Pulmonary artery endothelial cell (primary cell): ENCODE data around the gene CATSPER3. TPM values are rescaled to one million over a fixed set of nuclear protein-coding genes. Genes with fewer than 3 reads are reported as not detected.

Experiments used
- DNase-seq: peaks from one replicate; pipeline ENCODE4 v3.0.0-alpha.2; 2011; ENCODE audit warnings: low read depth, low spot score
- total RNA-seq: library from RNA; depleted of rRNA; stranded (reverse); fragments of >200 nt; gene quantifications from 2 replicates; pipeline ENCODE4 v1.2.3, GENCODE V29; 2014

Gene CATSPER3
- total RNA-seq, 1 donor from 2014 or later, result not detected

GRCh38 chr5:135040333-135041144 lies 72.8 kb downstream of the CATSPER3 start:
- DNase-seq, result no peak

GRCh38 chr5:135041145-135041587 lies 73.5 kb downstream of the CATSPER3 start:
- DNase-seq, result no peak

- no peak for DNase-seq
Measured at GRCh38 chr5:135041726-135042125, 74.0 kb downstream of the CATSPER3 start.

DNA sequence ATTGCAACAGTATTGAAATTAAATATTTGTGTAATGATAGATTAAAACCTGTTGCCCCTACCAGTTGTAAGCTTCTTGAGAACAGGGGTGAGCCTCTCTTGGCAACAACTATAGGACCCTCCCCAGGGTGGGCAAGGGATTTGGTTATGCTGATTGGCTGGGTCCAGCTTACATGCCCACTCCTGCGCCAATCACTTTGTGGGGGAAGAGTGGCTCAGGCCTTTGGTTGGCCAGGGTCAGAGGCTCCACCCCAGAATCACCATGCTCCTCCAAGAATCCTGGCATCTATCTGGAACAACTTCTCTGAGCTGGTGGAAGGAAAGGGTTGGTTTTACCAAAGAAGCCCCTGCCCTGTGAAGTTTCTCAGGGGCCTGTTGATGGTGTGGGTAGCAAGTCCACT lies 74.9 kb downstream of the CATSPER3 start:
- no peak for DNase-seq

- no peak for DNase-seq
Measured at GRCh38 chr5:135045488-135045887, 77.8 kb downstream of the CATSPER3 start.

DNA sequence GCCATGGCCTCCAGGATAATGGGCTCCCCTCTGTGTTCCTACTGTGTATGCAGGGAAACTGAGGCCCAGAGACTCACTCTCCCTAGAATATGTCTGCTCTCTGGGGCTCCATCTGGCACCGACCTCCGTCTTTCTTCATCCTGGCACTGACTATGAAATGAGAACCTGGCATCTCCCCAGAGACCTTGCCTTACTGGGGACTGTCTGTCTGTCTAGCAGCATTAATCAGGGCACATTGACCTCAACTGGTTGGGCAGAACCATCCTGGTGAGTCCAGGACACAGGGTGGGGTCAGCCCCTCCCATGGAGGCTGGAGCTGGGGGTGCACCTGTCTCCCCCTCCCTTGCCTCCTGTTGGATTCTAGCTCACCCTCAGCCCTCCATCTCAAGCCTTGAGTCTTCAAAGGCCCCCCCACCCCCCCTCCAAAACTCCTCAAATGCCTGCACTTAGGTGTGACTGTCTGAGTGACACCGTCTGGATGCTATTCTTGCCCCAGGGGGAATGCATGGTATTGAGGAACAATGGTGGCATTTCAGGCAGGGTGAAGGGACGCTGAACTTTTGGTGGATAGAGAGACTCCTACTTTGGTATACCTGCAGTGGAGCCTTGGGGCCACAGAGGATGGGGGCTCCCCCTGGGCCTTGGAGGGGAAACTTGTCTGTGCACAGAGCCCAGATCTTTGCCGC lies 79.1 kb downstream of the CATSPER3 start:
- no peak for DNase-seq

GRCh38 chr5:135047347-135047695 lies 79.6 kb downstream of the CATSPER3 start:
- no peak for DNase-seq

DNA sequence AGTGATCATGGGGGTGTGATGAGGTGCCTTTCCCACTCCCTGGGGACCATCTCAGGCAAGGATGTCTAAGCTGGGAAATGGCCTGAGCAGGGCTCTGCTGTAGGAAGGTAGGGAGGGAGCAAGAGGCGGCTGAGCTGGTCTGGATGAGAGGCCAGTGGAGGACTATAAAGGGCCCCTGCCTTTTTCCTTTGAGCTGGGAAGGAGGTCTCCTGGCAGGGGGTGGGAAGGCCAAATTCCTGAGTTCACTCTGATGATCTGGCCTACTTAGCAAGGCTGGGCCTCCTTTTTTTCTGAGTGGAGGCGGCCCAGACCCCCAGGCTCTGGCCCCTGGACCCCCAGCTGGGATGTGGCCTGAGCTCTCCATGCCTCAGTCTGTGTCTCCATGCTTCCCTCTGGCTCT lies 80.6 kb downstream of the CATSPER3 start:
- DNase-seq, result no peak

DNA sequence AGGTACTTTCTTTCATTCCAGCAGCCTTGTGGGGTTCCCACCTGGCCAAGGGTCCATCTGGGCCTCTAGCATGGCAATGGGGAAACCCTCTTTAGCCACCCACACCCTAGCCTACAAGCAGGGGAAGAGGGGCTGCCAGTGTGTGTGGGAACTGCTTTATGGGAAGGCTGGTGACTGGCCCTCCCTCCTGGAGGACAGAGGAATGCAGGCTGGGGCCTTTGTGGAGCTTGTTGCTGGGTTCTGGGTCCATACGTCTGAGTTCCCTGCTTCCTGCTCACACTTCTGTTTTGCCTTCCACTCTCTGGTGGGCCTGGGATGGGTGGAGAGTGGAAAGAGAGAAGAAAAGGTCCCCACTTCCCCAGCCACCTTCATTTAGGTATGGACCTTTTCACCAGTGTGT lies 81.2 kb downstream of the CATSPER3 start:
- DNase-seq, result no peak

DNA sequence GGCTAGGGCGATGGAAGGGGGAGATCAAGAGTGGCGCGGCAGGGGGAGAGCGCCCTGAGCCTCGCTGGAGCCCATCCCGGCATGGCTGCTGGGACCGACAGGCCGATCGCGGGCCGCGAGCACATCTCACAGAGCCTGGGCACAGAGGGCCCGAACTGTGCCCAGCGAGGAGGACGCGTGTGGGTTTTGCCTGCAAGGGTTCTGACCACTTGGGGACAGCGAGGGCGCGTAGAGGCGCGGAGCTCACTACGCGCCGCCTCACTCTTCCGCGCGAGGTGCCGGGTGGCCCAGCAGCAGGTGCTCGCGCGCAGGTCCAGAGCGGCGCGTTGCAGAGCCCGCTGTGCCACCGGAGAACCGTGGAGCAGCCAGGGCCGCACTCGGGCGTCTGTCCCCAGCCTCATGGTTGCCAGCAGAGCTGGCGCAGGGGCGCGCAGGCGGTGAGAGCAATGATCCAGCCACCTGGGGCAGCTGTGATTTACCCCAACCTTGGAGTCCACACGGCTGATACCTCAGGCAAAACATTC lies 82.6 kb downstream of the CATSPER3 start:
- DNase-seq, result no peak

- DNase-seq, result no peak
Measured at GRCh38 chr5:135051399-135051798, 83.7 kb downstream of the CATSPER3 start.

GRCh38 chr5:135051872-135052271 lies 84.2 kb downstream of the CATSPER3 start:
- DNase-seq, result no peak

DNA sequence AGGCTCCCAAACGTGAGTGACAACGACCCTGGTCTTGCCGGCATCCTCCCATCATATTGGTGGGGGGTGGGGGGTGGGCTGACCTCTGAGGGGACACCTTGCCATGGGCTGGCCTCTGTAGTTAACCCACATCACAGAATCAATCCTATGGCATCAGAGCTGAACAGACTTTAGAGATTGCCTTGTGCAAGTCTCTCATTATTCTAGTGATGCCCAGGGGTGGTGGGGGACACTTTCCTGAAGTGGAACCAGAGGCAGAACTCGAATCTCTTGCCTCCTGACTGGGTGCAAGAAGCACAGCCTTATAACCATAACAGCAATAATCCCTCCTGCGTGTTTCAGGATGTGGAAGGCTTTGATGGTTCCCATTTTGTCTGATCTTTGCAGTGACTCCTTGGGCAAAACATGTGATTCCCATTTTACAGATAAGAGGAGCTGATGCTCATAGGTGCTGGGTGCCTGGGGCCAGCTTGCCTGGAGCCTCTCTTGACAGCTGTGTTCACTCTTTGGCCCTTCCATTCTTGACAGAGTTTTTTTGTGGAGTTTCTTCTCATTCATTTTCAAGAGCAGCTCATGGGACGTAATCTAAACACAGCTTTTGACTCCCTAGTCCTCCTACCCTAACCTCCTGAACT lies 84.9 kb downstream of the CATSPER3 start:
- no peak for DNase-seq

GRCh38 chr5:135053278-135053677 lies 85.6 kb downstream of the CATSPER3 start:
- DNase-seq, result no peak

GRCh38 chr5:135053989-135054388 lies 86.3 kb downstream of the CATSPER3 start:
- no peak for DNase-seq

DNA sequence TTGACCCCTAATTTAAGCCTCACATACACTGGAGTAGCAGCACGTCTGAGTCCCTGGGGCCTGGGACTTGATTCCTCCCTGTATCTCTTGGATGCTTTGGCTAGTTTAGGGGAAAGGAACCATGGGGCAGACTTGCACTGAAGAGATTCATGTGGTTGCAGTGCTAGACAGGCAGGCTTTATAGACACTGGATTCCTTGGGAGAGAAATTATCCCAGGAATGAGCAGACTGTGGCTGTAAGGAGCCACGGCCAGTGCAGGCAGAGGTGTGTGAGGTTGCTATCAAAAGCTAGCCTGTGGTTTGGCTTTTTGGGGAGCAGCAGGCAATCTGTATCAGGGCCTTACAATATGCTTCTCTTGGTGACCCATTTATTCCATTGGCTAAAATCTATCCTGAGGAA lies 86.8 kb downstream of the CATSPER3 start:
- no peak for DNase-seq

GRCh38 chr5:135055396-135055795 lies 87.7 kb downstream of the CATSPER3 start:
- no peak for DNase-seq

- DNase-seq, result no peak
Measured at GRCh38 chr5:135056316-135057030, 88.8 kb downstream of the CATSPER3 start.

GRCh38 chr5:135057233-135057632 lies 89.5 kb downstream of the CATSPER3 start:
- DNase-seq, result no peak

- DNase-seq, result no peak
Measured at GRCh38 chr5:135058331-135058732, 90.6 kb downstream of the CATSPER3 start.
